ENCODE data around the gene C5orf63. TPM values are rescaled to one million over a fixed set of nuclear protein-coding genes. Genes with fewer than 3 reads are reported as not detected.

The C5orf63 gene
- total and polyA plus RNA-seq, 2 donors (not counting 3 experiments of a cell fraction or from before 2014, with no cell fraction given) = 1.4 to 5.3 TPM

- Histone ChIP-seq H3K9ac (replicated peaks; ENCODE audit: extremely low read depth, insufficient read depth, low read length) (no peak overlapping the region), H3K27ac (ENCODE audit: insufficient read depth, low read depth, low read length) (no peak overlapping the region), H3K9me3 (replicated peaks; ENCODE audit: control insufficient read depth, insufficient read depth, low read length) (no peaks in the 10 kb centered on the region), H3K4me2 (ENCODE audit: insufficient read depth, low read length) (no peak overlapping the region), H3K4me3 (replicated peaks in 1 of 3; ENCODE audit: insufficient read depth in 1 of 3, low read depth in 1 of 3, low read length in 3 of 3) (no peak overlapping the region), H3K9me1 (replicated peaks; ENCODE audit: control insufficient read depth, extremely low read depth, insufficient read depth, low read length) (no peaks in the 10 kb centered on the region), H3K4me1 (ENCODE audit: control insufficient read depth, extremely low read depth, insufficient read depth, low read length) (no peaks in the 10 kb centered on the region), H3K79me2 (ENCODE audit: control insufficient read depth, insufficient read depth, low read length) (no peaks in the 10 kb centered on the region), H3K36me3 (ENCODE audit: control insufficient read depth in 2 of 2, extremely low read depth in 1 of 2, insufficient read depth in 2 of 2, low read length in 2 of 2) (no peaks in the 10 kb centered on the region), H2AFZ (ENCODE audit: low read depth, low read length) (no peak overlapping the region), H3K27me3 (ENCODE audit: control insufficient read depth in 2 of 2, insufficient read depth in 2 of 2, low read length in 2 of 2) (no peaks in the 10 kb centered on the region), H4K20me1 (replicated peaks; ENCODE audit: control insufficient read depth, extremely low read depth, insufficient read depth, low read length) (no peaks in the 10 kb centered on the region)
- TF ChIP-seq MYC (IDR thresholded peaks at IDR 0.05; ENCODE audit: low read depth, low read length) (no peak), GATA2 (IDR thresholded peaks at IDR 0.05; ENCODE audit: insufficient read depth, insufficient read length, low read depth, low read length) (no peak), POLR2A (IDR thresholded peaks at IDR 0.05; ENCODE audit: low read depth, low read length) (no peak), EZH2 (IDR thresholded peaks at IDR 0.05; ENCODE audit: borderline replicate concordance, low read depth, low read length, severe bottlenecking) (no peak), CTCF (IDR thresholded peaks at IDR 0.05; ENCODE audit: extremely low read depth in 1 of 2, insufficient read depth in 1 of 2, low read depth in 1 of 2, low read length in 2 of 2) (no peak), JUN (IDR thresholded peaks at IDR 0.05; ENCODE audit: borderline replicate concordance, insufficient read depth, insufficient read length, low read depth) (no peak), POLR2AphosphoS5 (IDR thresholded peaks at IDR 0.05; ENCODE audit: insufficient read depth, low read depth, low read length) (no peak), MAX (IDR thresholded peaks at IDR 0.05; ENCODE audit: insufficient read depth, insufficient read length) (no peak), FOS (IDR thresholded peaks at IDR 0.05; ENCODE audit: borderline replicate concordance, insufficient read depth, low read length) (no peak)
- ChIA-PET POLR2A (no interaction called here), CTCF (no interaction called here)
- BruUV-seq (replicated peaks) = no TSS peak
- FAIRE-seq (no peak), DNase-seq (ENCODE audit: low read depth, low spot score) (no peak)
- intact Hi-C loops (cut with micrococcal nuclease) = no loop called here
- dilution Hi-C loops (cut with MboI; ENCODE audit: extremely low pct_ligation_motif_present, low sequenced_read_pairs) = no loop called here
Measured at GRCh38 chr5:127101935-127102334, 28.6 kb upstream of the C5orf63 start.
